NOMO-1 treated with DMSO at 0.1 percent for 48 hours (cell line): ENCODE results near the gene AMDHD2.
"Not testable (repeated sequence)": the region's sequence is repeated elsewhere in the genome, so short reads cannot be mapped to it uniquely, and the experiment has no call there.

Source experiments
- DNase-seq: peaks from one replicate; lab custom pipeline; 2025; ENCODE audit not compliant: unreplicated experiment; lab: John Stamatoyannopoulos, UW

Gene AMDHD2

GRCh38 chr16:2520097-2520783 is at the start of gene AMDHD2:
AMDHD2 (plus strand) TSS chr16:2520371; CDS start chr16:2520459, 88 bp downstream.
- DNase-seq: peak; percentile 94

GRCh38 chr16:2470603-2471015 is 49.6 kb upstream of the AMDHD2 start:
- DNase-seq: no peak

GRCh38 chr16:2471016-2471652 is 49.0 kb upstream of the AMDHD2 start, which contains the start of gene NTN3:
NTN3 (plus strand) TSS chr16:2471297; CDS start chr16:2471702, 405 bp downstream.
- no peak for DNase-seq

GRCh38 chr16:2471653-2472487 is 48.3 kb upstream of the AMDHD2 start:
- DNase-seq: no peak

- DNase-seq: no peak
Measured at GRCh38 chr16:2472488-2472864, 47.7 kb upstream of the AMDHD2 start.

GRCh38 chr16:2472885-2473445 is 47.2 kb upstream of the AMDHD2 start:
- DNase-seq: no peak

- no peak for DNase-seq
Measured at GRCh38 chr16:2473446-2473926, 46.7 kb upstream of the AMDHD2 start.

- DNase-seq: peak; percentile 38
Measured at GRCh38 chr16:2473999-2474876, 45.9 kb upstream of the AMDHD2 start.

GRCh38 chr16:2474877-2475412 is 45.2 kb upstream of the AMDHD2 start, which contains the start of gene TBC1D24:
TBC1D24 (plus strand) TSS chr16:2475127; CDS start chr16:2496149, 21,022 bp downstream.
- DNase-seq: peak; percentile 73

GRCh38 chr16:2475413-2476344 is 44.5 kb upstream of the AMDHD2 start:
- peak; percentile 10 for DNase-seq

- DNase-seq: no peak
Measured at GRCh38 chr16:2476345-2476720, 43.8 kb upstream of the AMDHD2 start.

GRCh38 chr16:2476741-2477140 is 43.4 kb upstream of the AMDHD2 start:
- DNase-seq: no peak

GRCh38 chr16:2477327-2477726 is 42.8 kb upstream of the AMDHD2 start:
- no peak for DNase-seq

GRCh38 chr16:2478279-2478678 is 41.9 kb upstream of the AMDHD2 start:
- no peak for DNase-seq

GRCh38 chr16:2479996-2480395 is 40.2 kb upstream of the AMDHD2 start:
- not testable (repeated sequence) for DNase-seq

- DNase-seq: no peak
Measured at GRCh38 chr16:2480948-2481347, 39.2 kb upstream of the AMDHD2 start.

- DNase-seq: no peak
Measured at GRCh38 chr16:2481676-2482075, 38.5 kb upstream of the AMDHD2 start.

- DNase-seq: no peak
Measured at GRCh38 chr16:2482249-2482648, 37.9 kb upstream of the AMDHD2 start.
